ENCODE results near the gene COL18A1.

COL18A1 gene

DNA sequence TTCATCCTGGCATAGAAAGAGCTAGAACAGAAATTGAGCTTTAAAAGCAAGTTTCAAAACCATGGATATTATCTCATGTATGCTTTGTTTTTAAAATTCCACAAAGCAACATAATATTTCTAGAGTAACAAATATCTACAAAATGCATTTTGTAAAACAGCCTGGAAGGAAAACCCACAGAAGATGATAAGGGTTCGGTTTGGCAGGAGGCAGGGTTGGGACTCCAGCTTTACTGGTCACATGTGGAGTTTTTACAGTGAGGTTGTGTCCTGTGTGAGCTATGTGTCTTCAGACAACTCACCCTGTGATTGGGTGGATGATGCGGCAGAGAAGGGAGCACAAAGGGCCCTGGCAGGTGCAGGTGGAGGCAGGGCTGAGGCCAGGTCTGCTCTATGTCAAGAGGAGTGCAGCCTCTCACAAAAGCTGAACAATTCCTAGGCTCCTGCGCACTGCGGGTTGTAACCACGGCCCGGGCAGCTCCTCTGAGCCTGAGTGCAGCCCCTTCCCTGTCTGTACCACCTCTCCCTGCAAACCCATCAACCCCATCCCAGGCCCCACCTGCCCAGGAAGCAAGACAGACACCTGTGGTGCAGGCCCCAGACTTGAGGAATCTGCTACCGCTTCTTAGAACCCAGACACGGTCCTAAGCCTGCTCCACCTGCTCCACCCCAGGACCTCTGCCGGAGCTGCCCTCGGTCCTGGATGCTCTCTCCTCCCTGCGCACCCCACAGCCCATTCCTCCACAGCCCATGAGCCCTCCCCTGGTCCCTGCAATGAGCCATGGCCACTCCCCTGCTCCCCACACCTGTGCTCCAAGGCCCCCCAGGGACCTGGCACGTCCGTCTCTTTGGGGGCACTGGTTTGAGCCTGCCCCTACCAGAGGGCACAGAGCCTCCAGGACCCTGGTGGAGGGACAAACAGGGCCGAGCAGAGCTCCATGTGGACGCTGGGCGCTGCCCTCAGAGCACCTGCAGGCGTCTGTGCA, 2.8 kb upstream of the COL18A1 start:
- Histone ChIP-seq H3K9me3 (ENCODE audit: insufficient read depth, low read length, severe bottlenecking) (peaks cover 3% of the 10 kb centered on the region), H3K9ac (ENCODE audit: low read depth, low read length) (no peak overlapping the region), H3K4me2 (ENCODE audit: insufficient read depth, low read length) (no peak overlapping the region), H3K36me3 (ENCODE audit: insufficient read depth, low read length) (no peaks in the 10 kb centered on the region), H4K20me1 (ENCODE audit: insufficient read depth, low read length) (no peaks in the 10 kb centered on the region), H3K79me2 (ENCODE audit: insufficient read depth, low read length) (no peaks in the 10 kb centered on the region), H3K27ac (ENCODE audit: low read length) (no peak overlapping the region), H3K27me3 (ENCODE audit: insufficient read depth, low read length, poor library complexity) (peaks cover 2% of the 10 kb centered on the region), H3K4me3 (ENCODE audit: low read depth in 1 of 2, low read length in 2 of 2) (no peak overlapping the region), H2AFZ (ENCODE audit: low read depth, low read length) (no peak overlapping the region), H3K4me1 (ENCODE audit: insufficient read depth, low read length) (no peaks in the 10 kb centered on the region)
- DNase-seq (no peak), ATAC-seq (ENCODE audit: insufficient read depth, low read depth) (no peak)
- TF ChIP-seq, protein P1, sequence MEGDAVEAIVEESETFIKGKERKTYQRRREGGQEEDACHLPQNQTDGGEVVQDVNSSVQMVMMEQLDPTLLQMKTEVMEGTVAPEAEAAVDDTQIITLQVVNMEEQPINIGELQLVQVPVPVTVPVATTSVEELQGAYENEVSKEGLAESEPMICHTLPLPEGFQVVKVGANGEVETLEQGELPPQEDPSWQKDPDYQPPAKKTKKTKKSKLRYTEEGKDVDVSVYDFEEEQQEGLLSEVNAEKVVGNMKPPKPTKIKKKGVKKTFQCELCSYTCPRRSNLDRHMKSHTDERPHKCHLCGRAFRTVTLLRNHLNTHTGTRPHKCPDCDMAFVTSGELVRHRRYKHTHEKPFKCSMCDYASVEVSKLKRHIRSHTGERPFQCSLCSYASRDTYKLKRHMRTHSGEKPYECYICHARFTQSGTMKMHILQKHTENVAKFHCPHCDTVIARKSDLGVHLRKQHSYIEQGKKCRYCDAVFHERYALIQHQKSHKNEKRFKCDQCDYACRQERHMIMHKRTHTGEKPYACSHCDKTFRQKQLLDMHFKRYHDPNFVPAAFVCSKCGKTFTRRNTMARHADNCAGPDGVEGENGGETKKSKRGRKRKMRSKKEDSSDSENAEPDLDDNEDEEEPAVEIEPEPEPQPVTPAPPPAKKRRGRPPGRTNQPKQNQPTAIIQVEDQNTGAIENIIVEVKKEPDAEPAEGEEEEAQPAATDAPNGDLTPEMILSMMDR (IDR thresholded peaks at IDR 0.05; ENCODE audit: borderline replicate concordance, extremely low read depth, low read length, poor library complexity, severe bottlenecking) = no peak
- TF ChIP-seq EZH2 (IDR thresholded peaks at IDR 0.05; ENCODE audit: borderline replicate concordance, low read depth, low read length, severe bottlenecking) = no peak

DNA sequence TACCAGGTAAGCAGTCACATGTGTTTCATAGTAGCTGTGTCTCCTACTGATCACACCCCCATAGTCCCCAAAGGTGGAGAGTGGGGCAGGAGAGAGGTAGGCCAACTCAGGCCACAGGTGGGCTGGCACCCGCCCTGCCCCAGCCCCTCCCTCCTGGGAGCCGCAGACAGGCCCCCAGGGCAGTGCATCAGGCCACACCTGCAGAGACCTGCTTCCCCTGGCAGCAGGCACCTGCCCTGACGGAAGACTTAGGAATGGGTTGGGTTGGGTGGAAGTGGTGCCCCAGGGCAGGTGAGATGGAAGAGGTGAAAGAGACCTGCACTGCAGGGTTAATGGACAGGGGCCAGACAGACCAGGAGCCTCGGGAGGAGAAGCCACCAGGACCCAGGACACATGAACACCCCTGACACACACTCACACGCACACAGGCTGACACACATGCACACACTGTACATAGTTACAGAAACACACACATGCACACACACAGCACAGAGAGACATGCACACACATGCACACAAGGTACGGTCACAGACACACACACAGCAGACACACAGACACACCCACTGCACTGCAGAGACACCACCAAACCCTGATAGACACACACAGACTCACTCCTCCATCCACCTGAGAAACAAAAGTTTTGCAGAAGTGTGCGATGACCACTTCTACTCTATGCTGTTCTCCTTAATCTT, 1.7 kb upstream of the COL18A1 start:
- DNase-seq (no peak), ATAC-seq (ENCODE audit: insufficient read depth, low read depth) (no peak)
- Histone ChIP-seq H3K36me3 (ENCODE audit: insufficient read depth, low read length) (no peaks in the 10 kb centered on the region), H2AFZ (ENCODE audit: low read depth, low read length) (no peak overlapping the region), H3K9ac (ENCODE audit: low read depth, low read length) (no peak overlapping the region), H3K4me2 (ENCODE audit: insufficient read depth, low read length) (no peak overlapping the region), H3K27ac (ENCODE audit: low read length) (no peak overlapping the region), H4K20me1 (ENCODE audit: insufficient read depth, low read length) (0 out of 2 replicates have a peak, but pooled peaks cover 4% of the 10 kb centered on the region), H3K4me1 (ENCODE audit: insufficient read depth, low read length) (no peaks in the 10 kb centered on the region), H3K4me3 (ENCODE audit: low read depth in 1 of 2, low read length in 2 of 2) (no peak overlapping the region), H3K27me3 (ENCODE audit: insufficient read depth, low read length, poor library complexity) (peaks cover 2% of the 10 kb centered on the region), H3K79me2 (ENCODE audit: insufficient read depth, low read length) (no peaks in the 10 kb centered on the region), H3K9me3 (ENCODE audit: insufficient read depth, low read length, severe bottlenecking) (peaks cover 3% of the 10 kb centered on the region)
- TF ChIP-seq, protein P1 (IDR thresholded peaks at IDR 0.05; ENCODE audit: borderline replicate concordance, extremely low read depth, low read length, poor library complexity, severe bottlenecking) = no peak
- no peak for TF ChIP-seq EZH2 (IDR thresholded peaks at IDR 0.05; ENCODE audit: borderline replicate concordance, low read depth, low read length, severe bottlenecking)

DNA sequence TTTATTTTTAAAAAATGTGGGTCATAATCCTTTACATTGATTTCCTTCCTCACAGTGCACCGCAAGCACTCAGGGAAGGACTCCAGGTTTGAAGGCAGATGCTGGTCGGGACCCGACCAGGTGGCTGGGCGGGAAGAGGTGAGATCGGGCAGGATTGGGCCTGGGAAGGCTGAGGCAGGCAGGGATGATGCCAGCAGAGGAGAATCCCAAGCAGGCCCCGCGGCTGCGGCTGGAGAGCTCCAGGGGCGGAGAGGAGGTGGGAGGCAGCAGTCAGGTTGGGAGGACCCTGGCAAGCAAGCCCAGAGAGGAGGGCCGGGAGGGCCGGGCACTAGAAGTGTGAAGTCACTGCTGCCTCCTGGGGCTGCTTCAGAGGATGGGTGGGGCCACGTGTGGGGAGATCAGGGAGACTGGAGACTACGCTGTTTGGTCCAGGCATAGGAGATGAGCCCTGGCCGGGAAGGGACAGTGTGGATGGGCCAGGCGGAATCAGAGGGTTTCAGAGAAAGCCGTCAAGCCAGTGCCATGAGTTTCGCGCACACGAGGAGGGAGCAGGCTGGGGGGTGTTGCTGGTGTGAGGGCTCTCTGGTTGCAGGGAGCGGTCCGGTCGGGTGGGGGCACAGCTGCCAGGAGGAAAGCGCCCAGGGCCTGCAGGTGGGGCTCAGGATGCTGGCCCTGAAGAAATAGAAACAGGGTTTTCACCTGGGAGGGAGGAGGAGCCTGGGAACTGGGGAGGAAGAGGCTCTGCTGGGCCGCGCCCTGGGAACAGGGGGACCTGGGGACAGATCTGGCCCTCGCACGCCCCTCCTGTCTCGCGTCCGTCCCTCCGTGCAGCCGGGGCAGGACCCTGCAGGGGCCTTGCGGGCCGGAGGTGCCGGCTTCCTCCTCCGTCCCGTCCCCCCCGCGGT, 888 bp upstream of the COL18A1 start:
- Histone ChIP-seq H3K9me3 (ENCODE audit: insufficient read depth, low read length, severe bottlenecking) (peaks cover 3% of the 10 kb centered on the region), H3K4me3 (ENCODE audit: low read depth in 1 of 2, low read length in 2 of 2) (no peak overlapping the region), H3K36me3 (ENCODE audit: insufficient read depth, low read length) (no peaks in the 10 kb centered on the region), H3K79me2 (ENCODE audit: insufficient read depth, low read length) (no peaks in the 10 kb centered on the region), H3K27ac (ENCODE audit: low read length) (no peak overlapping the region), H3K9ac (ENCODE audit: low read depth, low read length) (no peak overlapping the region), H2AFZ (ENCODE audit: low read depth, low read length) (no peak overlapping the region), H3K27me3 (ENCODE audit: insufficient read depth, low read length, poor library complexity) (no peaks in the 10 kb centered on the region), H4K20me1 (ENCODE audit: insufficient read depth, low read length) (0 out of 2 replicates have a peak, but pooled peaks cover 4% of the 10 kb centered on the region), H3K4me2 (ENCODE audit: insufficient read depth, low read length) (no peak overlapping the region), H3K4me1 (ENCODE audit: insufficient read depth, low read length) (no peaks in the 10 kb centered on the region)
- no peak for DNase-seq
- ATAC-seq (ENCODE audit: insufficient read depth, low read depth) = no peak
- TF ChIP-seq EZH2 (IDR thresholded peaks at IDR 0.05; ENCODE audit: borderline replicate concordance, low read depth, low read length, severe bottlenecking) = no peak
- TF ChIP-seq, protein P1 (IDR thresholded peaks at IDR 0.05; ENCODE audit: borderline replicate concordance, extremely low read depth, low read length, poor library complexity, severe bottlenecking) = no peak
